MM.1S (cell line): ENCODE measurements around the gene KCNS3.
A peak's percentile ranks its signal among the peaks of the same experiment; 100 is the strongest.

Experiments used
- CTCF ChIP-seq: fragments of 300-600 bp; sonication (generic); IDR thresholded peaks from 2 replicates; pipeline ENCODE4 v1.5.1; 2016; ENCODE audit warnings: antibody characterized with exemption, low read length, mixed read lengths
- EZH2 ChIP-seq: fragments of 300-600 bp; sonication (generic); optimal IDR thresholded peaks from 2 replicates; pipeline ENCODE3; 2017; ENCODE audit warnings: low read depth, mild to moderate bottlenecking, antibody characterized with exemption, low read length, mixed read lengths

GRCh38 chr2:17879137-17879912 lies 858 bp downstream of the KCNS3 start:
- peak; percentile 41 for TF ChIP-seq CTCF
- no peak for TF ChIP-seq EZH2
